ENCODE data around the gene ZNF622.

DNA sequence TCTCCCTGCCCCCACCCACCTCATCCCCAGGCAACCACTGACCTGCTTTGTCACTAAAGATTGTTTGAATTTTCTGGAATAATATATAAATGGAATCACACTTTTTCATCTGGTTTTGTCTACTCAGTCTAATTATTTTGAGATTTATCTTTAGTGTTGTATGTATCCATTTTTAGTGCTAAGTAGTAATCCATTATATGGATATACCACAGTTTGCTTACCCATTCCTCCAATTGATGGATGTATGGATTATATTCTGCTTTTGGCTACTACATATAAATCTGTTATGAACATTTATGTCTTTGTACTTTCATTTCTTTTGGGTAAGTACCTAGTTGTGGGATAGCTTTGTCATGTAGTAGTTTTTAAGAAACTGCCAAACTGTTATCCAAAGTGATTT, 14.5 kb upstream of the ZNF622 start:
- TF ChIP-seq YY1 (IDR thresholded peaks at IDR 0.05; ENCODE audit: insufficient read depth, insufficient read length): no peak
- TF ChIP-seq SUZ12 (IDR thresholded peaks at IDR 0.05; ENCODE audit: extremely low read depth, insufficient read depth, insufficient read length): no peak
- TF ChIP-seq ZNF274 (IDR thresholded peaks at IDR 0.05; ENCODE audit: low read depth, low read length): no peak

Measured in NT2/D1 (cell line).